SK-N-DZ (cell line): Measurements from ENCODE around the gene TTLL9.

Experiments
- DNase-seq: peaks from one replicate; pipeline ENCODE4 v3.0.0-alpha.2; 2015; ENCODE audit warnings: low spot score

Gene TTLL9

DNA sequence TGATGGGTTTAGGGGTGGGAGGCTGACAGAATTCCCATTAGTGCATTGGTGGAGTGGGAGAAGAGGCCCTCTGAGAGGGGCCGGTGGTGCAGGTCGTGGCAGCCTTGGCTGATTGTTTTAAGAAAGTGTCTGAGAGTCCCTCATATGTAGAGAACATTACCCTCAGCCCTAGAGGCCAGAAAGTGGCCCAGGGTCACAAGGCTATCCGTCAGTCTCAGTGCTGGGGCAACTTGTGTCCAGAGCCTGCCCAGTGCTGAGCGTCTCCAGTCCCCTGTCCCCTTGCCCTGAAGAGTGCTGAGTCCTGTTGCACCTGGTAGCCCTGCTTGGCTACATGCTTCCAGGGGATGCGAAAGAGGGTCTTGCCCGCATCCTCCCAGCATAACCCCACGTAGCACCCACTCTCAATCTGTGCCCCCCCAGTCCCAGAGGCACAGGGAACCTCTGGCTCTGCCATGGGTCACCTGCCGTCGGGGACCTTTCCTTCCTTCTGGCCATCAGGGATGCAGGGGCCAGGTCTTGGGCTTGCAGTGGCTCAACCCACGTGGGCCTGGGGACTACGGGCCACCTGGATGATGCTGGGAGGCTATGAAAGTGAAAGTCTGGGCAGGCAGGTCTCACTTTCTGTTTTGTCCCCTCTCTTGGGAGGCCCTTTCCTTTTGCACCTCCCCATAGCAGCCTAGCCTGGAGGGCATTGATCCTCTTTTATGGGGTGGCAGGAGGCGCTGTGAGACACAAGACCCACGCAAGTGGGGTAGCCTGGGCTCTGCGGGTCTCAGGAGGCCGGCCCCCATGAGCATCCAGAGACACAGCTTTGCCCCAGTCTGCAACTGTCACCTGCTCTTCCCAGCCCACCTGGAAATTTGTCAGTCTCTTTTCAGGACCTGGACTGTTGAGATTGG is 12.3 kb upstream of the TTLL9 start:
- no peak for DNase-seq

DNA sequence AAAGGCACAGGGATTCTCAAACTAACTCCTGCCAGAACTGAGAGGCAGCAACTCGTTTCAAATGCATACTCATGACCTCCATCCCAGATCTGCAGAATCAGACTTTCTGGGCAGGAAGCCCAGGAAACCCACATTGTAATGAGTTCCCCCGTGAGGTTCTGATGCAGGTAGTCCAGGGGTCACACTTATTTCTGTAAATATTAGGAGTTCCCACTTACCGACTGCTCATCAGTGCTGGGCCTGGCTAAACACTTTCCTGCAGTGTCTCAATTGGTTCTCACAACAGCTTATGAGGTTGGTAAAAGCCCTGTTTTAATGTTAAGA is 11.7 kb upstream of the TTLL9 start:
- DNase-seq: no peak

GRCh38 chr20:31859266-31859997 is 11.0 kb upstream of the TTLL9 start:
- no peak for DNase-seq

- DNase-seq: no peak
Observed at GRCh38 chr20:31859998-31860380, 10.4 kb upstream of the TTLL9 start.

- DNase-seq: no peak
Observed at GRCh38 chr20:31860390-31861134, 9.9 kb upstream of the TTLL9 start.

DNA sequence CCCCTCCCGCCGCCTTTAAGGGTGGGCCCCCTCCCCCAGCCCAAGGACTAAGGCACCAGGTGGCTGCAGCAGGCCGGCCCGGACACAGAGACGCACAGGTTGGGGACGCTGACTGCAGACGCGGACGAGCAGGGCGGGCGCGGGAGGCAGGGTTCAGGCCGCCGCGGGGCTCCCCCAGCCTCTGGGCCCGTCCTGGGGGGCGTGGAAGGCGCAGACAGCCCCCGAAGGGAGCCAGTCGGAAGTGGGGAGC is 9.4 kb upstream of the TTLL9 start:
- peak; percentile 60 for DNase-seq

- peak; percentile 83 for DNase-seq
Observed at GRCh38 chr20:31861385-31862156, 8.9 kb upstream of the TTLL9 start.

DNA sequence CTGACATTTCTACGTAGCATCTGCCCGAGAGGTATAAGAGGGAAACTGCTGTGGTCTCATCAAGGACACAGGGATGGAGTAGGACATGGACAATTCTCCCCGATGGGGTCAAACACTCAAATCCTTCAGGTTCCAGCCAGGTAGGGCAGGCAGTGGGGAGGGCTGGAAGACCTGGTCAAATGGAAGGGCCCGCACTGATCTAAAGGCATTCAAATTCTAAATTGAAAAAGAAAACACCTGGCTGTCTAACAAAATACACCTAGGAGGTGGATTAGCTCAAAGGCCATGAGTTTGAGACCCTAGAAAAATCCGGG is 8.3 kb upstream of the TTLL9 start:
- DNase-seq: no peak

- DNase-seq: no peak
Observed at GRCh38 chr20:31862506-31862905, 7.9 kb upstream of the TTLL9 start.

DNA sequence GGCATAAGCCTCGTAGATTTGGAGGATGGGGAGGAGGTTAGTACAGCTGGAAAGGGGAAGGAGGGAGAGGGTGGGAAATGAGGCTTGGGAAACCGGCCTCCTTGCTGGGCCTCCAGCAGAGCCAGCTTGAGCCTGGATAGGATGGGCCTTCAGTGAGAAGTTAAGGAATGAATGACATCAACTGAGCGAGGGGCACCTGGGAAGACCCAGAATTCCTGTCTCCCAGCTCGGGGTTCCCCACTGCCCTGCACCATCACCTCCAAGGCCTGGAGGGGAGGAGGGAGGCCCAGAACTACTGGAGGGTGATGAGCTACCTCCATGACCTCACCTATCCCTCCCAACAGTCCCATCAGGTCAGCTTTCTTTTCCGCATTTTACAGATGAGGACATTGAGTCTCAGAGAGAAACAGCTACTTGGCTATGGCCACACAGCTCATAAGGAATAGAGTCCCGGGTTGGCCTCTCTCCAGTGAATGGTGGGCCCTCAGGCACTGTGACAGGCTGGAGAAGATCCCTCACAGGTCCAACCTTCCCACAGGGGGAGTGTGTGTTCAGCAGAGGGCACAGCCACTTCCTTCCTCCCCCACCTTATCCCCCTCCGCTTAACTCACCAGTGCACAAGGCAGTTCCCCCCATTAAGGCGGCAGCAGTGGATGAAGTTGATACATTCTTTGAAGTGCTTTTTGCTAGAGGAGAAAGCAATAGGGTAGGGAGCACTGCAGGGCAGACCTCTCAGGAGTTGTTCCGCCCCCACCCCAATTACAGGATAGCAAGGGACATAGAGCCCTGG is 6.9 kb upstream of the TTLL9 start:
- no peak for DNase-seq

GRCh38 chr20:31864521-31865400 is 5.7 kb upstream of the TTLL9 start:
- DNase-seq: no peak

DNA sequence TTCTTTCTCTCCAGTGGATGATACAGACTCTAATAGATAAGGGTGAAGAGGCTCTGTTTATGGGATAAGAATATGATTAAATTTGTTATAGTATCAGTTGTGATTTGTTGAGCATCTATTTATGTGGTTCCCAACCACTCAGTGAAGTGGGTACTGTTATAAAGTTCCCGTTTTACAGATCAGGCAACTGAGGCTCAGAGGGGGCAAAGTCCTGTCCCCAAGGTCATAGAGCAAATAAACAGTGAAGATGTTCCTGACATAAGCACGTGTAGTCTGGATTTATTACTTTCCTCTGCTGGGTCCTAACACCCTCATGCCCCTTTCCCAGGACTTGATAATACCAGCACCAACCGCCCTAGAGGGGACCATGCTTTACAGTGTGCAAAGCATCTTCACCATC is 4.2 kb upstream of the TTLL9 start:
- DNase-seq: no peak

DNA sequence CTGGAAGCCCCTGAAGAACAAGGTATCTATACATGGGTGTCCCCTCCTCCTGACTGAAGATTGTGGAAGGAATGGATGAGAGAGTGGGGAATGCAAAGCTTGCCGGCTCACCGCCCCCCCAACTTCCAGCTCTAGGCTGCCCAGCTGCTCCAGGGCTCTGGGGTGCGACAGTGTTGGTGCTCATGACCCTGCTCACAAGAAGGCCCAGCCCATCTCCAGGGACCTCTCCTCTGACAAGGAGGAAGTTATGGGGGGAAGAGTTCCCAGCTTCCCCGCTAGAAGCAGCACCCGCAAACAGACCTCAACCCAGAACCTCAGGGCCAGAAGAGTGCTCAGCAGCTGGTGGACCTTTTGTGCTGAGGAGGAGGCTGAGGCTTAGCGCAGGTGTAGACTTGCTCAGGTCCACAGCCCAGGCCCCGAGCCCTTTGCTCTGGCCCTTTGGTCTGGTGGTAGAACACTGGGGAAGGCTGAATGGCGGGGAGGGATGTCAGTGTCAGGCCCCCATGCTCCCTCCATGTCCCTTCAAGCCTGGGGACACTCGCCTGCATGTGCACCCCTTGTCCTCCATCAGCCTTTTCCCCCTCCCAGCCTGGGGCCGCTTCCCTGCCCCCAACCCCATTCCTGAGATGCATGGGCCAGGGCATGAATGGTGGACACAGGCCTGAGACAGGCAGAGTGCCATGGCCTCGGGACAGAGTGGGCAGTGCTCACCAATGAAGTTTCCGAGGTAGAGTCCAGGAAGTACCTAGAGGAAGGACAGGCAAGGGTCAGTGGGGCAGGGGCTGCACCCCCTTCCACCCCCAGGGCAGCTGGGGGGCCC is 1.4 kb upstream of the TTLL9 start:
- DNase-seq: no peak

- no peak for DNase-seq
Observed at GRCh38 chr20:31869673-31869941, 827 bp upstream of the TTLL9 start.

- no peak for DNase-seq
Observed at GRCh38 chr20:31870726-31871617, 538 bp downstream of the TTLL9 start.

DNA sequence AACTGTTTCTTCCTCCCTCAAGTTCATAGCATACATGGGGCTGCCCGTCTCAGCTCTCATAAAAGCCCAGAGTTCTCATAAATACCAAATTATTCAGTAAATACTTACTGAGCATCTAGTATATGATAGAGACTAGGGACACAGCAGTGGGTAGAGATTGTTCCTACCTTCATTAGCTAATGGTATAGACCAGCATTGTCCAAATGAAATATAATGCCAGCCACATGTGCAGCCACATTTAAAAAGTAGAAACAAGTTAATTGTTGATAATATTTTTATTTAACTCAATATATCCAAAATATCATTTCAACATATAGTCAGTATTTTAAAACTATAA is 1.2 kb downstream of the TTLL9 start:
- no peak for DNase-seq

GRCh38 chr20:31872406-31872805 is 2.0 kb downstream of the TTLL9 start:
- no peak for DNase-seq

GRCh38 chr20:31875671-31876070 is 5.2 kb downstream of the TTLL9 start:
- DNase-seq: no peak

GRCh38 chr20:31877684-31878083 is 7.2 kb downstream of the TTLL9 start:
- no peak for DNase-seq
